Breast epithelium (tissue), 3 donors: ENCODE measurements around the gene PCBP3.

Source experiments
- CTCF ChIP-seq, 3 donors: fragments of 450-650 bp; IDR thresholded peaks; one replicate each; pipeline ENCODE4 v1.5.1; 2016 to 2017; ENCODE audit warnings: antibody characterized with exemption in 3 of 3, mild to moderate bottlenecking in 3 of 3, moderate library complexity in 3 of 3
- POLR2A ChIP-seq: fragments of 450-650 bp; IDR thresholded peaks from one replicate; pipeline ENCODE4 v1.6.1; 2016; ENCODE audit warnings: antibody characterized with exemption, mild to moderate bottlenecking, moderate library complexity

- TF ChIP-seq CTCF (IDR thresholded peaks at IDR 0.05), result no peak
- TF ChIP-seq POLR2A, result no peak
Observed at GRCh38 chr21:45766501-45766900, 123.0 kb downstream of the PCBP3 start.
